OCI-LY3 (cell line): ENCODE measurements around the gene TRAPPC2.

ENCODE experiments used
- H2AFZ ChIP-seq: fragments of 200-600, 300-600 bp; shearing (Covaris generic); 2 replicates; pipeline ENCODE4 v1.6.0; 2014; ENCODE audit warnings: antibody characterized with exemption, low read depth, low read length
- H3K27ac ChIP-seq: fragments of 200-600, 300-600 bp; sonication (generic); 2 replicates; pipeline ENCODE4 v1.5.1; 2014; ENCODE audit warnings: mild to moderate bottlenecking, low read length, moderate library complexity, mixed read lengths
- H3K27me3 ChIP-seq: fragments of 200-600, 300-600 bp; sonication (generic); 2 replicates; pipeline ENCODE4 v1.6.1; 2014; ENCODE audit warnings: low read depth, low read length, mixed read lengths
- H3K36me3 ChIP-seq: fragments of 200-600, 300-600 bp; sonication (generic); replicated peaks from 2 replicates; pipeline ENCODE3; 2014; ENCODE audit warnings: low read depth, low read length, mixed read lengths
- H3K4me1 ChIP-seq: fragments of 300-600, 200-600 bp; sonication (generic); 2 replicates; pipeline ENCODE4 v1.6.1; 2014; ENCODE audit warnings: low read length, mixed read lengths
- H3K4me2 ChIP-seq: fragments of 200-600, 300-600 bp; sonication (generic); 2 replicates; pipeline ENCODE4 v1.6.1; 2014; ENCODE audit warnings: low read length, mixed read lengths
- H3K4me3 ChIP-seq: fragments of 300-600, 200-600 bp; sonication (generic); 2 replicates; pipeline ENCODE4 v1.5.1; 2014; ENCODE audit warnings: antibody characterized with exemption, mild to moderate bottlenecking, low read length, moderate library complexity
- H3K79me2 ChIP-seq: fragments of 300-600, 200-600 bp; shearing (Covaris generic); 2 replicates; pipeline ENCODE4 v1.6.1; 2014; ENCODE audit warnings: mild to moderate bottlenecking, low read length, mixed read lengths
- H3K9ac ChIP-seq: fragments of 300-600, 200-600 bp; shearing (Covaris generic); 2 replicates; pipeline ENCODE4 v1.6.0; 2014; ENCODE audit warnings: mild to moderate bottlenecking, low read length, moderate library complexity
- H3K9me3 ChIP-seq: fragments of 200-600, 300-600 bp; shearing (Covaris generic); 2 replicates; pipeline ENCODE4 v1.6.1; 2014; ENCODE audit warnings: low read length, mixed read lengths; ENCODE audit not compliant: insufficient read depth
- H4K20me1 ChIP-seq: fragments of 200-600, 300-600 bp; sonication (generic); 2 replicates; pipeline ENCODE4 v1.6.1; 2016; ENCODE audit warnings: low read length, mixed read lengths; ENCODE audit not compliant: insufficient read depth
- CTCF ChIP-seq: fragments of 200-600, 300-600 bp; sonication (generic); IDR thresholded peaks from 2 replicates; pipeline ENCODE4 v1.5.1; 2014; ENCODE audit warnings: antibody characterized with exemption, low read length, low read depth
- EZH2phosphoT487 ChIP-seq: fragments of 200-600 bp; shearing (Covaris generic); IDR thresholded peaks from 2 replicates; pipeline ENCODE4 v1.6.1; 2018; ENCODE audit warnings: antibody characterized with exemption, mixed run types, low read depth

TRAPPC2 gene

GRCh38 chrX:13752646-13753045 lies 18.2 kb upstream of the TRAPPC2 start:
- TF ChIP-seq CTCF (no peak), EZH2phosphoT487 (no peak)
- Histone ChIP-seq H3K4me2 (peak overlapping the region; percentile 66), H3K9ac (peak overlapping the region; percentile 49; the same call in 1 of the 2 replicates), H3K27ac (peak overlapping the region; percentile 93), H3K4me1 (peaks cover 63% of the 10 kb centered on the region), H2AFZ (no peak overlapping the region), H3K79me2 (no peaks in the 10 kb centered on the region), H3K9me3 (no peaks in the 10 kb centered on the region), H4K20me1 (no peaks in the 10 kb centered on the region), H3K4me3 (peak overlapping the region; percentile 42; the same call in 1 of the 2 replicates), H3K27me3 (no peaks in the 10 kb centered on the region), H3K36me3 (peaks cover 25% of the 10 kb centered on the region)

GRCh38 chrX:13752141-13752540 lies 17.7 kb upstream of the TRAPPC2 start:
- Histone ChIP-seq H3K9me3 (no peaks in the 10 kb centered on the region), H3K9ac (peak overlapping the region; percentile 45; the same call in 1 of the 2 replicates), H3K4me3 (peak overlapping the region; percentile 42; the same call in 1 of the 2 replicates), H3K27me3 (no peaks in the 10 kb centered on the region), H3K4me2 (peak overlapping the region; percentile 66), H3K79me2 (no peaks in the 10 kb centered on the region), H3K4me1 (peaks cover 64% of the 10 kb centered on the region), H3K27ac (peak overlapping the region; percentile 93), H3K36me3 (peaks cover 22% of the 10 kb centered on the region), H4K20me1 (no peaks in the 10 kb centered on the region), H2AFZ (no peak overlapping the region)
- TF ChIP-seq CTCF (no peak), EZH2phosphoT487 (no peak)

- Histone ChIP-seq H2AFZ (no peak overlapping the region), H3K36me3 (peaks cover 27% of the 10 kb centered on the region), H3K9ac (peak overlapping the region; percentile 40; the same call in 1 of the 2 replicates), H3K27me3 (no peaks in the 10 kb centered on the region), H4K20me1 (no peaks in the 10 kb centered on the region), H3K9me3 (no peaks in the 10 kb centered on the region), H3K4me2 (peak overlapping the region; percentile 38), H3K79me2 (no peaks in the 10 kb centered on the region), H3K27ac (peak overlapping the region; percentile 93), H3K4me3 (no peak overlapping the region), H3K4me1 (peaks cover 65% of the 10 kb centered on the region)
- no peak for TF ChIP-seq EZH2phosphoT487
- TF ChIP-seq CTCF = no peak
Measured at GRCh38 chrX:13750812-13751211, 16.4 kb upstream of the TRAPPC2 start.

- no peak overlapping the region for H3K4me3 ChIP-seq
- no peak overlapping the region for H2AFZ ChIP-seq
- no peaks in the 10 kb centered on the region for H4K20me1 ChIP-seq
- peak overlapping the region; percentile 12; the same call in 1 of the 2 replicates for H3K9ac ChIP-seq
- H3K27ac ChIP-seq = peak overlapping the region; percentile 93
- peaks cover 60% of the 10 kb centered on the region for H3K4me1 ChIP-seq
- no peaks in the 10 kb centered on the region for H3K9me3 ChIP-seq
- no peaks in the 10 kb centered on the region for H3K79me2 ChIP-seq
- peaks cover 32% of the 10 kb centered on the region for H3K36me3 ChIP-seq
- H3K27me3 ChIP-seq = no peaks in the 10 kb centered on the region
- TF ChIP-seq CTCF = peak; percentile 68
- no peak for TF ChIP-seq EZH2phosphoT487
- peak overlapping the region; percentile 38; the same call in 1 of the 2 replicates for H3K4me2 ChIP-seq
Measured at GRCh38 chrX:13750204-13750603, 15.8 kb upstream of the TRAPPC2 start.
